Measurements from ENCODE around the gene RGS17. TPM values are rescaled to one million over a fixed set of nuclear protein-coding genes. Genes with fewer than 3 reads are reported as not detected.
A peak's percentile ranks its signal among the peaks of the same experiment; 100 is the strongest.

The RGS17 gene
- total RNA-seq, 4 donors from 2014 or later: 0.08 to 0.16 TPM; not detected in 2

DNA sequence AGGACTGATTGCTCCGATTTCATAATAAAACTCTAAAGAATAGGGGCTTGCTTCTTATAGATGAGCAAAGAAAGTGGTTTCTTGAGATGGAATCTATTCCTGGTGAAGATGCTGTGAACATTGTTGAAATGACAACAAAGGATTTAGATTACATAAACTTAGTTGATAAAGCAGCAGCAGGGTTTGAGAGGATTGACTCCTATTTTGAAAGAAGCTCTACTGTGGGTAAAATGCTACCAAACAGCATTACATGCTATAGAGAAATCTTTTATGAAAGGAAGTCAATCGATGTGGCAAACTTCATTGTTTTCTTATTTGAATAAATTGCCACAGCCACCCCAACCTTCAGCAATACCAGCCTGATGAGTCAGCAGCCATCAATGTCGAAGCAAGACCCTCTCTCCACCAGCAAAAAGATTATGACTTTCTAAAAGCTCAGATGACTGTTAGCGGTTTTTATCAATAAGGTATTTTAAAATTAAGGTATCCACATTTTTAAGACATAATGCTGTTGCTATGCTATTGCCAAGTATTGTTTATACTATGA is 115.9 kb downstream of the RGS17 start:
- TF ChIP-seq, protein P1, sequence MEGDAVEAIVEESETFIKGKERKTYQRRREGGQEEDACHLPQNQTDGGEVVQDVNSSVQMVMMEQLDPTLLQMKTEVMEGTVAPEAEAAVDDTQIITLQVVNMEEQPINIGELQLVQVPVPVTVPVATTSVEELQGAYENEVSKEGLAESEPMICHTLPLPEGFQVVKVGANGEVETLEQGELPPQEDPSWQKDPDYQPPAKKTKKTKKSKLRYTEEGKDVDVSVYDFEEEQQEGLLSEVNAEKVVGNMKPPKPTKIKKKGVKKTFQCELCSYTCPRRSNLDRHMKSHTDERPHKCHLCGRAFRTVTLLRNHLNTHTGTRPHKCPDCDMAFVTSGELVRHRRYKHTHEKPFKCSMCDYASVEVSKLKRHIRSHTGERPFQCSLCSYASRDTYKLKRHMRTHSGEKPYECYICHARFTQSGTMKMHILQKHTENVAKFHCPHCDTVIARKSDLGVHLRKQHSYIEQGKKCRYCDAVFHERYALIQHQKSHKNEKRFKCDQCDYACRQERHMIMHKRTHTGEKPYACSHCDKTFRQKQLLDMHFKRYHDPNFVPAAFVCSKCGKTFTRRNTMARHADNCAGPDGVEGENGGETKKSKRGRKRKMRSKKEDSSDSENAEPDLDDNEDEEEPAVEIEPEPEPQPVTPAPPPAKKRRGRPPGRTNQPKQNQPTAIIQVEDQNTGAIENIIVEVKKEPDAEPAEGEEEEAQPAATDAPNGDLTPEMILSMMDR (IDR thresholded peaks at IDR 0.05): no peak
- no peak for TF ChIP-seq POLR2A (IDR thresholded peaks at IDR 0.05)
- DNase-seq (ENCODE audit: low spot score in 2 of 2): no peak
- WGBS, 2 donors: 81 to 86% methylated on average over 4 of the region's 4 CpGs
- H3K4me3 ChIP-seq (ENCODE audit: low read depth, poor library complexity, severe bottlenecking): no peak overlapping the region
- intact Hi-C loops (cut with DNase I; ENCODE audit: low total_unique reads): no loop called here

DNA sequence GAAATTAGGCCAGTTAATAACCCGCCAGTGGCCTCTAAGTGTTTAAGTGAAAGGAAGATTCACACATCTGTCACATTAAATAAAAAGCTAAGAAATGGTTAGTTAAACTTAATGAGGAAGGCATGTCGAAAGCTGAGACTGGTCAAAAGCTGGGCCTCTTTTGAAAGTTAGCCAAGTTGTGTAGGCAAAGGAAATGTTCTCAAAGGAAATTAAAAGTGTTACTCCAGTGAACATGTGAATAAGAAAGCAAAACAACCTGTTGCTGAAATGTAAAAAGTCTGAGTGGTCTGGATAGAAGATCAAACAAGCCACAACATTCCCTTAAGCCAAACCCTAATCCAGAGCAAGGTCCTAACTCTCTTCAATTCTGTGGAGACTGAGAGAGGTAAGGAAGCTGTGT is 117.6 kb downstream of the RGS17 start:
- WGBS, 2 donors: 43 to 55% methylated on average over 2 of the region's 2 CpGs
- DNase-seq (ENCODE audit: low spot score in 2 of 2): no peak
- TF ChIP-seq POLR2A (IDR thresholded peaks at IDR 0.05): no peak
- TF ChIP-seq, protein P1 (IDR thresholded peaks at IDR 0.05): no peak
- H3K4me3 ChIP-seq (ENCODE audit: low read depth, poor library complexity, severe bottlenecking): no peak overlapping the region
- intact Hi-C loops (cut with DNase I; ENCODE audit: low total_unique reads): no loop called here

DNA sequence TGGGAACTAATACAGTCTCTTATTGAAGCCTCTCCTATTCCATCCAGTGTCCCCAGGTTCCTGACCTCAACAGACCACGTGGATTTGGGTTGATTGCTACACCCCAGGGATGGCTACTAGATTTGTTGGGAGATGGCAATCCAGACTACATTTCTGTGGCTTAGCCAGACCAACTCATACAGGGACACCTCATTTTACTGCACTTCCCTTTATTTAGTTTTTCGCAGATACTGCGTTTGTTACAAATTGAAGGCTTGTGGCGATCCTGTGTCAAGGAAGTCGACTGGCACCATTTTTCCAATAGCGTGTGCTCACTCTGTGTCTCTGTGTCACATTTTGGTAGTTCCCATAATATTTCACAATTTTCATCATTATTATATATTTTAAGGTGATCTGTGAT is 118.2 kb downstream of the RGS17 start:
- no peak for TF ChIP-seq POLR2A (IDR thresholded peaks at IDR 0.05)
- TF ChIP-seq, protein P1 (IDR thresholded peaks at IDR 0.05): no peak
- intact Hi-C loops (cut with DNase I; ENCODE audit: low total_unique reads): no loop called here
- 88 to 93% methylated on average over 6 of the region's 6 CpGs for WGBS, 2 donors

DNA sequence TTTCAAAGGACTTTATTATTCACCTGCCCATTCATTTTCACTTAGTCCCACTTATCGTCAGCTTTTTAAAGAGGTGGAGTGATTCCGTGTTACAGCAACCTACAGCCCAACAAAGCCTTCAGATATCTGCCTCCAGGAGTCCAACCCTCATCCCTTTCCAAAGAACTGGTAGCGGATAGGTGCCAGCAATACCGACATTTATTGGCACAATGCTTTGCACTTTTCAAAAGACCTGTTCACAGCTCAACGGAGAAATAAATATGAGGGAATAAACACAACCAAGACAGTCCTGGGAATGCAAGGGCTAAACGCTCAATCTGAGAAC is 127.8 kb downstream of the RGS17 start:
- 2 to 3% methylated on average over 6 of the region's 6 CpGs for WGBS, 2 donors
- intact Hi-C loops (cut with DNase I; ENCODE audit: low total_unique reads): no loop called here
- no peak for TF ChIP-seq POLR2A (IDR thresholded peaks at IDR 0.05)
- TF ChIP-seq, protein P1 (IDR thresholded peaks at IDR 0.05): no peak
- peak overlapping the region; percentile 63 for H3K4me3 ChIP-seq (ENCODE audit: low read depth, poor library complexity, severe bottlenecking)
- no peak for DNase-seq (ENCODE audit: low spot score in 2 of 2)

More for the DNA sequence above, 118.2 kb downstream of the RGS17 start:
- DNase-seq (ENCODE audit: low spot score in 2 of 2): no peak
- H3K4me3 ChIP-seq (ENCODE audit: low read depth, poor library complexity, severe bottlenecking): no peak overlapping the region

DNA sequence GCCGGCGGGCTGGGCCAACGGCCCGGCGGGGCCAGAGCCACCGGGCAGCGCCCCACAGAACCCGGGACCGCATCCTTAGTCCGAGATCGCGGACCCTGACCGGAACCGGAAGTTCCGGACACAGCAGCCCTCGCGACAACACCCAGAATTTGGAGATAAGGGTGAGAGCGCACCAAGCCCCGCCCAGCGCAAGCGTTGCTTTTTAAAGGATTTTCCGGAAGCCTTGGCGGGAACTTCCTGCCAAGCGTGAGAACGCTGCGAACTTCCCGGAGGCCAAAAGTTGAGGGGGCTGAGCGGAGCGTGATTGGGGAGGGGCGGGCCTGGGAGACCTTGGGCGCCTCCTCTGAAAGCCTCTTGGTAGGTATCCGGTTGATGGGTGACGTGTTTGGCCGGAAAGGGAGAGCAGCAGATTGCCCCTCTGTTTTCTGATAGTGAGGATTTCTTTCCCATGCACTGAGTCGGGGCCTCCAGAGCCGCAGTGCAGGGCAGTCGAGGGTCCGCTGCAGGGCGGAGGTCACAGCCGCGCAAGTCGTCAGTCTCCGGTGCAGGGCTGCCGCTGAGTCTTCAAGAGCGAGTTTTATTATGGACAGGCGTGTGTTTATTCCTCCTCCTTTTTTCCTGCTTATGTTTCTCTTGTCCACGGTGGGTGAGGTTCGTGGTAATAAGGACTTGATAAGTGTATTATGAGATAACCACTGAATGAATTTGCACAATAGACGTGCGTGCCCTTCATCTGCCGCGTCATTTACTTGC is 128.3 kb downstream of the RGS17 start, which contains the start of gene MTRF1L:
TSS of gene MTRF1L (minus strand) at position 97 of the 753 bp plus-strand sequence. CDS start at position 73, 24 bp downstream.
- peak; percentile 92 to 97 for DNase-seq (ENCODE audit: low spot score in 2 of 2)
- 0% methylated on average over 39 to 46 of the region's 52 CpGs for WGBS, 2 donors
- intact Hi-C loops (cut with DNase I; ENCODE audit: low total_unique reads): no loop called here
- TF ChIP-seq POLR2A (IDR thresholded peaks at IDR 0.05): peak in 1 of 2 donors; percentile 28
- TF ChIP-seq, protein P1 (IDR thresholded peaks at IDR 0.05): no peak
- peak within 1 kb of the TSS; percentile 63 for H3K4me3 ChIP-seq (ENCODE audit: low read depth, poor library complexity, severe bottlenecking)

All from lower leg skin (tissue), 4 donors.